ENCODE results near the gene ZNF689.
"Not testable (repeated sequence)": the region's sequence is repeated elsewhere in the genome, so short reads cannot be mapped to it uniquely, and the experiment has no call there.

The ZNF689 gene

GRCh38 chr16:30633526-30633925 is 23.3 kb upstream of the ZNF689 start:
- DNase-seq, result no peak

GRCh38 chr16:30632454-30632853 is 22.3 kb upstream of the ZNF689 start:
- not testable (repeated sequence) for DNase-seq

- DNase-seq, result no peak
Observed at GRCh38 chr16:30628628-30629540, 18.7 kb upstream of the ZNF689 start.

GRCh38 chr16:30626236-30626635 is 16.0 kb upstream of the ZNF689 start:
- DNase-seq, result no peak

- DNase-seq, result no peak
Observed at GRCh38 chr16:30623536-30624283, 13.5 kb upstream of the ZNF689 start.

GRCh38 chr16:30622455-30623032 is 12.4 kb upstream of the ZNF689 start:
- no peak for DNase-seq

- DNase-seq, result no peak
Observed at GRCh38 chr16:30621765-30622164, 11.6 kb upstream of the ZNF689 start.

GRCh38 chr16:30620169-30620568 is 10.0 kb upstream of the ZNF689 start:
- DNase-seq, result no peak

GRCh38 chr16:30619638-30620037 is 9.4 kb upstream of the ZNF689 start:
- no peak for DNase-seq

- no peak for DNase-seq
Observed at GRCh38 chr16:30619202-30619601, 9.0 kb upstream of the ZNF689 start.

- no peak for DNase-seq
Observed at GRCh38 chr16:30615358-30616091, 5.3 kb upstream of the ZNF689 start.

- DNase-seq, result no peak
Observed at GRCh38 chr16:30609002-30609925, 925 bp downstream of the ZNF689 start.

GRCh38 chr16:30606004-30606403 is 4.2 kb downstream of the ZNF689 start:
- no peak for DNase-seq

GRCh38 chr16:30605158-30605557 is 5.0 kb downstream of the ZNF689 start:
- DNase-seq, result no peak

- no peak for DNase-seq
Observed at GRCh38 chr16:30604316-30604947, 5.8 kb downstream of the ZNF689 start.

- DNase-seq, result no peak
Observed at GRCh38 chr16:30603945-30604315, 6.3 kb downstream of the ZNF689 start.

GRCh38 chr16:30602616-30603277 is 7.4 kb downstream of the ZNF689 start:
- DNase-seq, result no peak

- DNase-seq, result no peak
Observed at GRCh38 chr16:30601966-30602365, 8.2 kb downstream of the ZNF689 start.

- no peak for DNase-seq
Observed at GRCh38 chr16:30600929-30601328, 9.3 kb downstream of the ZNF689 start.

- DNase-seq, result no peak
Observed at GRCh38 chr16:30600215-30600614, 10.0 kb downstream of the ZNF689 start.

GRCh38 chr16:30592871-30593270 is 17.3 kb downstream of the ZNF689 start:
- no peak for DNase-seq

Measured in cortex of kidney (tissue), 1 donor.